ENCODE measurements around the gene NDP. TPM values are rescaled to one million over a fixed set of nuclear protein-coding genes. Genes with fewer than 3 reads are reported as not detected.
"Not testable (repeated sequence)": the region's sequence is repeated elsewhere in the genome, so short reads cannot be mapped to it uniquely, and the experiment has no call there.

The NDP gene
- polyA plus RNA-seq, 3 donors = 0.03 TPM; not detected in 2

- 83 to 96% (median 87%) methylated on average over 8 of the region's 8 CpGs for WGBS, 3 donors
Measured at GRCh38 chrX:43910772-43911171, 62.4 kb downstream of the NDP start.

DNA sequence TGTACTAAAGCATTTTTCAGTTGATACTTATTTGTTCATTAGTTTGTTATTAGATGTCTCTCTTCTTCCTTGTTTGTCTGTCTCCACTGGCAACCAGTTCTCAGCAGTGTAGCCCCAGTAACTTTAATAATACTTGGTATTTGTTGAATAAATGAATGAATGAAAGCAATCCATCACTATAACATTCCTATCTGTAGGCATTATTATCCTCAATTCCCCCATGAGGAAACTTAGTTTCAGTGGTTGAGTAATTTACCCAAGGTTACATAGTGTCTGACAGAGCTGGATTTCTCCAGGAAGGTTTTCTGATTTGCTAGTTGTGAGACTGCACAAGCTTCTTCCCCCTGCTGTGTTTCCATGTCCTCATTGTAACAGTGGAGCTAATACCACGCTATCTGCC lies 63.2 kb downstream of the NDP start:
- 33 to 100% (median 95%) methylated on average over 1 of the region's 1 CpG for WGBS, 3 donors
- H3K27ac ChIP-seq (ENCODE audit: low read depth, low read length) = no peak overlapping the region

More at GRCh38 chrX:43910772-43911171, 62.4 kb downstream of the NDP start:
- not testable (repeated sequence) for H3K27ac ChIP-seq (ENCODE audit: low read depth, low read length)

DNA sequence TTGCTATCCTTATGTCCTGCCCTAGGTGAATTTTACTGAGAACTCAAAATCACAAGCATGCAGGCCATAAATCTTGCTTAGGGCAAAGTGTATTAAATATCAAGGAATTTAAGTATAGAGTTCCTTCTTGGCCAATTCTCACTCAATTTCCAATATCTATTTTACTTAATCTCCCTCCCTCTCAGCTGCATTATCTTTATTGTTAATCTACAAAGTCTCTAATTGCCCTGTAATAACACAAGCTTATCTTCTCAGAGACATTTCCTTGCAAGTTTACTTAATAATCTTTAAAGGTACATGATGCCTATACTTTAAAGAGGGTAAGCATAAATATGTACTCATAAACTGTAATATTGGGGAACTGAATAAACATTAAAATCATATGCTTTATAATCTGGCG lies 64.0 kb downstream of the NDP start:
- WGBS, 3 donors = 84 to 100% (median 93%) methylated on average over 1 of the region's 1 CpG
- no peak overlapping the region for H3K27ac ChIP-seq (ENCODE audit: low read depth, low read length)

DNA sequence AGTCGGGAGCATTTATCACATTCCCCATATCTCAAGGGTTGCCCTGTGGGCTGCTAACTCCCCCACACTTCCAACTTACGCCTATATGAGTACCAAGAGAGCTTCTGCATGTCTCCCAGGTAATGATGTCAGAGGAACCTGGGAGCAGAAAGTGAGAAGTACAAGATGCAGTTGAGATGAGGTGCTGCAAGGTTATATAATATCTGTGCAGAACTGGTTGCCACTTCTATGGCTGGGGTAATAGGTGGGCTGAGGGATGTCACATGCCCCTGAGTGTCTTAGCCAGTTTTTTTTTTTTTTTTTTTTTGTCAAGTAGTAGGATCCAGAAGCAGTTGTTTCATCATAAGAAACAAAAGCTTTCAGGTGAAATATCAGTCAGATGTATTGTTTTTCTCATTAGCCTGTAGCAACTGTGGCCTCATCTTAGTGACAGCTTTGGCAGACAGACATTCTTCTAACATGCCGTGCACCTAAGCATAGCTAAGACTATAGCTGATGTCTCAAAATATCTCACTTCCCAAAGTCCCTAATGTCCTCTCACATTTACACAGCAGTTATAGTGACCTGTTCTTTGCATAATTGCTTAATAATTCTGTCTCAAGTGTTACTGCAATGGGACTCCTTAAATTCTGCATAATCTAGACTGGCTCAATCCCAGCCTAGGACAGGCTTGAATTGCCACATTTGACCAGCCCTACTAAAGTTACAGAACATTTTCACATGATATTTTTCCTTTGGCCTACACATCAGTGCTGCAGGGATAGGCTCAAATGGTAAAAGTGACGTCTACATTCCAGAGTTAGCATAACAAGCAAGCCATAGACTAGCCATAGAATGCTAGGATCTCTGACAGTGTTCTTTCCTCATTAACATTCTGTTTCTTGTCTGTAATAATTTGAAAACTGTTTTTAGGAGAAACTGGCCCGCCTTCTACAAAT lies 73.0 kb downstream of the NDP start:
- H3K27ac ChIP-seq (ENCODE audit: low read depth, low read length) = no peak overlapping the region
- WGBS, 3 donors = 61 to 93% (median 77%) methylated on average over 5 of the region's 5 CpGs

Other genes with a start within 250 kb of the NDP start
- 100 to 1,000 TPM in 1 of 3 donors, 10 to 100 TPM in 1, 1 to 10 TPM in 1; 7.2 to 111 (median 37.9) TPM for gene MAOB, start 90.9 kb downstream of the NDP start, polyA plus RNA-seq

Measured in adipose tissue (tissue), 3 donors.